Measurements from ENCODE around the gene ZHX3.
A peak's percentile ranks its signal among the peaks of the same experiment; 100 is the strongest.

- TF ChIP-seq CTCF (conservative IDR thresholded peaks at IDR 0.05; ENCODE audit: low read depth, low read length): no peak
- no peak for TF ChIP-seq POLR2A (IDR thresholded peaks at IDR 0.05; ENCODE audit: low read depth, low read length)
- no peak for TF ChIP-seq BHLHE40 (IDR thresholded peaks at IDR 0.05; ENCODE audit: low read depth, low read length)
- no peak; the same call in 1 of the 2 replicates for TF ChIP-seq SMC3 (IDR thresholded peaks at IDR 0.05; ENCODE audit: low read depth, low read length)
- no peak for TF ChIP-seq RFX5 (IDR thresholded peaks at IDR 0.05; ENCODE audit: low read depth, low read length)
- peak; percentile 29 for TF ChIP-seq RCOR1 (IDR thresholded peaks at IDR 0.05; ENCODE audit: insufficient replicate concordance, low read length)
Observed at GRCh38 chr20:41287327-41287726, 30.2 kb downstream of the ZHX3 start.
